GM19328 (cell line): ENCODE results near the gene CPT2.

Source experiments
- ATAC-seq: cut with Tn5 transposase; IDR thresholded peaks from one replicate; pipeline ENCODE4 v1.9.1; 2021; ENCODE audit warnings: mild to moderate bottlenecking, moderate library complexity; ENCODE audit not compliant: unreplicated experiment

Gene CPT2

DNA sequence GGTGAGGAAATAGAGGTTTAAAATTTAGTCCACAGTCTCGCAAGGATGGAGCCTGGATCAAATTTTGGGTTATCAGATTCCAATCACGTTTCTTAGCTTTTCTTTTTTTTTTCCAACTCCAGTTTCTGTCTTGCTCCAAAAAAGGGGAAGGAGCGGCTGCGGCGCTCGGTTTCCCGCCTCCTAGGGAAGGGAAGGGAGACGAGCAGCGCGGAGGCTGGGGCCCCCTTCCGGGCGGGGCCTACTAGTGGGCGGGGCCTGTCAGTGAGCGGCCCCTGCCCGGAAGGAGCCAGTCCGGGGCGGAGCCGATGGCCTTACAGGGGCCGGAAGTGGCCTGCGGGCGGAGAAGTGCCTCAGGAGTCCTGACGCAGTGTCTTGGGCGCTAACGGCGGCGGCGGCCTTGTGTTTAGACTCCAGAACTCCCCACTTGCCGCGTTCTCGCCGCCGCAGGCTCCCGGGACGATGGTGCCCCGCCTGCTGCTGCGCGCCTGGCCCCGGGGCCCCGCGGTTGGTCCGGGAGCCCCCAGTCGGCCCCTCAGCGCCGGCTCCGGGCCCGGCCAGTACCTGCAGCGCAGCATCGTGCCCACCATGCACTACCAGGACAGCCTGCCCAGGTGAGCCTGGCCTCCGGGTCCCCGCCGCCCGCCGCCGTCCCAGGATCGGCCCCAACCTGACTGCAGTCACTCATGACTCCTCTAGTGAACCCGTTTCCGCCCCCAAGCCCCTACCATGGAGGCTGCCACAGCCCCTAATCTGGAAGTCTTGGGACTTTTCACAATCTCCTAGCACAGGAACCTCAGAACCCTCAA is at the start of gene CPT2:
Gene CPT2, plus strand, starts transcription at position 340 of the 806 bp plus-strand sequence. Its CDS starts 120 bp downstream, at position 460.
- ATAC-seq: peak; percentile 99

DNA sequence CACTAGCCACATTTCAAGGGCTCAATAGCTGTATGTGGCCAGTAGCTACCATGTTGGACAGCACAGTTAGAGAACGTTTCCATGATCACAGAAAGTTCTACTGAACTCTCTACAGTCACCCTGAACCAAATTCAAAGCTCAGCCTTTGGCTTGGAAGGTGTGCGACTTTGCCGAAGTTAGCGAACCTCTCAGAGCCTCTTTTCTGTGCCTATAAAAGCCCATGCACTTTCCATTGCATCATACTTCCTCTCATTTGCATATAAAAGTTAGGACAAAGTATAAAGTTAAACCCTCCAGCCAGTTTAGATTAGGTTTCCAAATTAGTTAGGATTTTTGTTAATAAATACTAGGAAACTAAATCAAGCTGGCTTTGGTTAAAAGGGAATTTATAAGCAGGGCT is 49.5 kb upstream of the CPT2 start:
- ATAC-seq: no peak

DNA sequence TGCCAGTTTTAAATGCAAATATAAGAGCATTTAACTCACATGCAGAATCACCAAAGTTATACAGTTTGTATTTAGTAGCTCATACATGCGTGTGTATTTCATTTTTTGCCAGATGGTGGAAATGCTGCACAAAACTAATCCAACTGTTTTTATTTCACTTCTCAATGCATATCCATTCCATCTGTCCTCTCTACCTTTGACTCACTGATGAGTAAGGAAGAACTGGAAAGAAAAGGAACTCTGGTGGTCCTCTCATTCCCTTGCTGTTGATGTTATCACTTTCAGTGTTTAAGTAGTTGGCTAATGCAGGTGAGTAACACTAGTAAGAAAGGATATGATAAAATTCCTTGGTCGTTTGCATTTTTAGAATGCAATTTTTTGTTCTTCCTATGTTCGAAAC is 48.5 kb upstream of the CPT2 start:
- ATAC-seq: no peak

DNA sequence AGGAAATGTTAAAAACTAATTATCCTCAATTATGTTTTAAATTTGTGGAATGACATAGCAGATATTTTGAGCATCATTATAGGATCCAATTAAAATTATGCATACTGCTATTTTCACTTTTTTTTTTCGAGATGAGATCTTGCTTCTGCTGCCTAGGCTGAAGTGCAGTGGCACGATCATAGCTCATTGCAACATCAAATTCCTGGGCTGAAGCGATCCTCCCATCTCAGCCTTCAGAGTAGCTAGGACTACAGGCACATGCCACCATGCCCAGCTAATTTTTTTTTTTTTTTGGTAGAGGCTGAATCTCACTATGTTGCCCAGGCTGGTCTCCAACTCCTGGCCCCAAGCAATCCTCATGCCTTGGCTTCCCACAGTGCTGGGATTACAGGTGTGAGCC is 42.9 kb upstream of the CPT2 start:
- ATAC-seq: no peak

DNA sequence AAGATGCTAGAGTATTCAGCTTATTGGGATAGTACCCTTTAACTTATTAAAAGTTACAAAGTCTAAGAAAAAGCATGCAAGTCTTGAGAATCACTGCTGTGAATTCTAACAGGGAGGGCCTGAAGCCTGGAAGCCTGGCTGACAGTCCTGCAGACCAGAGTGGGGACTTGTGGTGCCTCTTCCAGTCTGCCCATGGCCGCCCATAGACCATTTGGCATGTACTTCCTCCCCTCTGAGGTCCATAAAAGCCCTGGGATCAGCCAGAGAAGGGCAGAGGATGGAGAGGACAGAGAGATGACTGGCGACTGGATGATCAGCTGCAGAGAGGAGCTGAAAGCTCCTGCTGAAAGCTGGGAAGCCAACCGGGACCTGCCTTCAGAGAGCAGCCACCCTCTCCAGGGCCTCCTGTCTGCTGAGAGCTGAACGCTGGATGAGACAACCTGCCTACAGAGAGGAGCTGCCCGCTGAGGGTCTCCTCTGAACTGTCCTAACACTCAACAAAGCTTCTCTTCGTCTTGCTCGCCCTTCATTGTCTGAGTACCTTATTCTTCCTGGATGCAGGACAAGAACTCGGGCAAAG is 41.7 kb upstream of the CPT2 start:
- no peak for ATAC-seq

DNA sequence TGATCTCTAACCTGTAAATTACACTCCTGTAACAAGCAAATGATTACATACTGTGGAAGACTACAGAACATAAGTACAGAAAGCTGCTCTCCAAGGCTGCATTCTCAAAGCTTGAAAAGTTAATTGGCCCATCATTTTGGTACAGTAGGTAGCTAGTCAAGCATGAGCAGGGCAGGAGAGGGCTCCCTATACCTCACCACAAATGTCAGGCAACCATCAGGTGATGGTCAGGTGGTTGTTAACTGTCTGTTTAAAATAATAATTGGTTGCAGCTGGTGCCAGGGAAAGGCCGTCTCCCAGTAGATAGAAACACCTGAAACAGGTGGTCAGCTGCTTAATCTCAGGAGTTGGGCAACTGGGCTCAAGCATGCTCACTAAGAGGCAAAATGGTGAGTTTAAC is 41.1 kb upstream of the CPT2 start:
- no peak for ATAC-seq

DNA sequence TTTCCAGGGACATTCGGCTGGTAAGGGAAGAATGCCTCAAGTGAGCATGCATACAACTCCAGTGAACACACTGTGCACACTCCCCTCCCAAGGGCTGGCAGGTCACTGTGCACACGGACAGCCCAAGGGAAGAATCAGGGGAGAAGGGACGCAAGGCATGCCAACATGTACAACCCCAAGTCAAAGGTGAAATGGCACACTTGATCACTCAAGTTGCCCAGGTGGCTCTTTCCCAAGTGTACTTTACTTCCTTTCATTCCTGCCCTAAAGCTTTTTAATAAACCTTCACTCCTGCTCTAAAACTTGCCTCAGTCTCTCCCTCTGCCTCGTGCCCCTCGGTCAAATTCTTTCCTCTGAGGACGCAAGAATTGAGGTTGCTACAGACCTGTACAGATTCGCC is 40.7 kb upstream of the CPT2 start:
- ATAC-seq: no peak

DNA sequence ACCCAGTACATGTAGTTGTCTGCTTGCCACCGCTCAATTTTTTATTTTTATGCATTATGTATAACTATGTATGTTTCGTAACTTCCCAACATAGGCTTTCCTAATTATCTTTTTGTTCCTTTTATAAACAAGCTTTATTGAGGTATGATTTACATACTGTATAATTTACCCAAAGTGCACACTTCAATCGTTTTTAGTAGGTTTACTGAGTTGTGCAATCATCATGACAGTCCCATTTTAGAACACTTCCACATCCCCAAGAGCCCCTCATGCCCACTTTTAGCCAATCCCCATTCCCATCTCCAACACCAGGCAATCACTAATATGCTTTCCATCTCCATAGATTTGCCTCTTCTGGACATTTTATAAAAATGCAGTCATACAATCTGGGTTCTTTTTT is 39.8 kb upstream of the CPT2 start:
- ATAC-seq: no peak

DNA sequence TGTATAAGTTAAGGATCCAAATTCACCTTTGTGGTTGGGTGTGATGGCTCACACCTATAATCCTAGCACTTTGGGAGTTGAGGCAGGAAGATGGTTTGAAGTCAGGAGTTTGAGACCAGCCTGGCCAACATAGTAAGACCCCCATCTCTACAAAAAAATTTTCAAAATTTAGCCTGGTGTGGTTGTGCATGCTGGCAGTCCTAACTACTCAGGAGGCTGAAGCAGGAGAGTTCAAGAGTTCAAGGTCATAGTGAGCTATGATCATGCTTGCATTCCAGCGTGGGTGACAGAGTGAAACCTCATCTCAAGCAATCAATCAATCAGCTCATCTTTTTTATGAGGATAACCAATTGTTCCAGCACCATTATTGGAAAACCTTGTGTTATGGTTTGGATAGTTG is 37.7 kb upstream of the CPT2 start:
- no peak for ATAC-seq

DNA sequence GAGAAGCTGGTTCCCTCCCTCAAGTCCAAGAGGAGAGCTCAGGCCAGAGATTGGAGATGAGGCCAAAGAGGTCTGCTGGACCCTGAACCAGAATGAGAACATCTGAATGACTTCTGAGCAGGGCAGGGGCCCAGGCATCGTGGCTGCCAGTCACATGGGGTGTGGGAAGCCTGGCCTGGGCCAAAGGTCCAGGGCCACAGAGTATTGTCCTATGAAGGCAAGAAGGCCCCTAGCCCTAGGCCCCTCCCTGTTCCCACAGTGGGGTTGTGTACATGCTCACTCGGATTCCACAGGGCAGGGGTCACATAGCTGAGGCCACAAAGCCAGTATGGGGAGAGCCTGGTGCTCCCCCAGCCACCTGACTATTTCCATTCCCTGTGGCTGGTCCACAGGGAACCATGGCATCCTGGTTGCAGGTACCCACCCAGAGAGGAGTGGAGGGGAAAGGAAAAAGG is 35.7 kb upstream of the CPT2 start:
- ATAC-seq: no peak

DNA sequence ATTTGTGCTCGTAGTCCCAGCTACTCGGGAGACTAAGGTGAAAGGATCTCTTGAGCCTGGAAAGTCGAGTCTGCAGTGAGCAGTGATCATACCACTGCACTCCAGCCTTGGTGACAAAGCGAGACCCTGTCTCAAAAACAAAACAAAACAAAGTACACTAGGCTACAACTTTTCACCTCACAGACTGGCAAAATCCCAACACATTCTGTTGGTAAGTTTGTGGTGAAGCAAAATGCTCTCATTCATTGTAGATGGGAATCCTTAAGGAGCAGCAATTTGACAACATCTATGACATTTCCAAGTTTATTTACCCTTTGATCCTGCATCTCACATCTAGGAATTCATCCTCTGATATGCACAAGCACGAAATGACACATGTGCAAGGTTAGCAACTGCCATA is 34.0 kb upstream of the CPT2 start:
- ATAC-seq: no peak

DNA sequence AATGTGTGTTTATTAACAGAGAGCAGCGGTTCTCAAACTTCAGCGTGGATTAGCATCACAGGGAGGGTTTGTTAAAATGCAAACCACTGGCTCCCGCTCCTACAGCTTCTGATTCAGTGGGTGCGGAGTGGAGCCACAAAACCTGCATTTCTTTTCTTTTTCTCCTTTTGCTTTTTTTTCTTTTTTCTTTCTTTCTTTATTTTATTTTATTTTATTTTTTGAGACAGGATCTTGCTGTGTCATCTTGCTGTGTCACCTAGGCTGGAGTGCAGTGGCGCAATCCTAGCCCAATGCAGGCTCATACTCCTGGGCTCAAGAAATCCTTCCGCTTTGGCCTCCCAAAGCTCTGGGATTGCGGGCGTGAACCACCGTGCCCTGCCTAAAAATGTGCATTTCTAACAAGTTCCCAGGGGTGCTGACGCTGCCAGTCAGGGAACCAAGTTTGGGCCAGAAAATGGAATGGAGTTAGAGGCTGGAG is 33.3 kb upstream of the CPT2 start:
- no peak for ATAC-seq

DNA sequence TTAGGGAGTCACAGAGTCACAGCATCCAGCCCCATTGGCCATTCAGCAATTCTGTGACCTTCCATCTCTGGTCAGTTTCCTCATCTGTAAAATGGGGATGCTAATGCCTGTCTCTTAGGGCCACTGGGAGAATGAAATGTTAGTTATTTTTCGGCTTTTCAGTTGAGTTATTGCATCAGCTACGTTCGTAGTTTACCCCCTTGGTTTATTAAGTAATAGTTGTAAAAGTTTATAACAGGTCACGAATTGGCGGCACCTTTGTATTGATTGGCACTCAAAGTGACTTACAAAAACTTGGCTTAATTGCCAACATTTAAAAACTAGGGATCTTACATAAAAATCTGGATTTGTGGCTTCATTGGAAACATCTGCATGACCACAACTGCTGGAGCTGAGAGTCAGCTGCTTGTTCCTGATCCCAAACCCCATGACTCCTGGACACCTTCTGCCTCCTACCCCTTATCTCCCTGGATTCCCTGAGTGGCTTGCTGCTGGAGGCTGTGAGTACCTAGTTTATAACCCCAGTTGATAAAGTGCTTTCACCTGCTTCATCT is 31.1 kb upstream of the CPT2 start:
- ATAC-seq: no peak

DNA sequence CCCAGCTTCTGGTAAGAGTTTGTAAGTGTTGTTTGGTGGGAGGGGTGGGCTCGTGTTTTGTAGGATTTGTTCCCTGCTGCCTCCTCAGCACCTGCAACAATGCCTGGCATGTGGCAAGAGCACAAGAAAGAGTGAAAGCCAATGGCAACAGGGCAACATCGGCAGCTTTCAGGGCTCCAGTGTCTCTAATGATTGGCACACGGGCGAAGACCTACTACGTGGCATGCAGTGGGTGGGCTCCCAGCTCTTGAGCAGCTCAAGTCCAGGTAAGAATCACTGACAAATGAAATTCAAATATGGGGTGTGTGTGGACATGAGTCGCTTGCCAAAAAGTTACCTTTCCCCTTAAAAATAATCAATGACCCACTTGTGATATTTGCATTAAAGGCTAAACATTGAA is 30.3 kb upstream of the CPT2 start:
- ATAC-seq: no peak

DNA sequence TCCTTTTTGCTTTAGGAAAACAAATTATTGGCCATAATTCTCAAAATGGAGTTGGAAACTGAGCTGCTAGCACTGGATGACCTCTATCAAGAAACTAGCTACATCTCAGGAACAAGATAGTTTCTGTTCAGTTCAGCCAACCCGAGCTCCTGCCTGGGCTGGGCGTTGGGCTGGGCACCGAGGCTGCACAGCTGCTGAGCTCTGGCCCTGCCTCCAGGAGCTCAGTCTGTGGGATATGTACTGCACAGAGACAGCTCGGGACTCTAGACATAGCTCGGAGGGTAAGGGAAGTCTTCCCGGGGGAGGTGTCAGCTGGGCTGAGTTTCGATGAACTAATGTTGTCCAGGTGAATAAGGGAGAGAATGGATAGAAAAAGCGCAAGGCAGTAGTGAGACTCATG is 29.7 kb upstream of the CPT2 start:
- ATAC-seq: no peak

DNA sequence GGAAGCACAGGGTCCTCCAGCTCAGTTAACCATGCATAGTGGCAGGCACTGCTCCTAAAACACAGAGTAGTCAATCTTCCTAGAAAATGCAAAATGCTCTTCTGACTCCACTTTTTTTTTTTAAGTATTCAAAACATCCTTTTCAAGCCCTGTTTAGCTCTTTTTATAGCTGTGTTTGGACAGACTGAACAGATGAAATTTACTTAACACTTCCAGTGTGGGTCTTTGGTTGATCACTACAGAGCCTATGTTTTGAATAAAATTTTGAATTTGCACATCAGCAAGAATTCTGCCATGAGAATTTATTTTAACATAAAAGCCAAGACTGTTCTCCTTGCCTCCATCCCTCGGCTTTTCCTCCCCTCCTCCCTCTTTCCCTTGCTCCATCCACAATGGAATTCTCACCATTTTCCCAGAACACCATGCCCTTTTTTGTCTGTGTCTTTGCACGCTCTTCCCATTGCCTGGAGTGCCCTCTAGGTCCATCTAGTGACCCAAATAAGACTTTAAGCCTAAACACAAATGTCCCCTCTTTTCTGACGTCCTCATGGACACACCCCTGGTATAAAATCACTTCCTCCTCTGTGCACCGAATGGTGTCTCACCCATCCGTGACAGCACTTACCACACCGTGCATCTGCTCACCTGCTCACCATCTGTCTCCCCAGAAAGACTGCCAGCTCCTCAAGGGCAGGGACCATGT is 24.0 kb upstream of the CPT2 start:
- ATAC-seq: no peak

DNA sequence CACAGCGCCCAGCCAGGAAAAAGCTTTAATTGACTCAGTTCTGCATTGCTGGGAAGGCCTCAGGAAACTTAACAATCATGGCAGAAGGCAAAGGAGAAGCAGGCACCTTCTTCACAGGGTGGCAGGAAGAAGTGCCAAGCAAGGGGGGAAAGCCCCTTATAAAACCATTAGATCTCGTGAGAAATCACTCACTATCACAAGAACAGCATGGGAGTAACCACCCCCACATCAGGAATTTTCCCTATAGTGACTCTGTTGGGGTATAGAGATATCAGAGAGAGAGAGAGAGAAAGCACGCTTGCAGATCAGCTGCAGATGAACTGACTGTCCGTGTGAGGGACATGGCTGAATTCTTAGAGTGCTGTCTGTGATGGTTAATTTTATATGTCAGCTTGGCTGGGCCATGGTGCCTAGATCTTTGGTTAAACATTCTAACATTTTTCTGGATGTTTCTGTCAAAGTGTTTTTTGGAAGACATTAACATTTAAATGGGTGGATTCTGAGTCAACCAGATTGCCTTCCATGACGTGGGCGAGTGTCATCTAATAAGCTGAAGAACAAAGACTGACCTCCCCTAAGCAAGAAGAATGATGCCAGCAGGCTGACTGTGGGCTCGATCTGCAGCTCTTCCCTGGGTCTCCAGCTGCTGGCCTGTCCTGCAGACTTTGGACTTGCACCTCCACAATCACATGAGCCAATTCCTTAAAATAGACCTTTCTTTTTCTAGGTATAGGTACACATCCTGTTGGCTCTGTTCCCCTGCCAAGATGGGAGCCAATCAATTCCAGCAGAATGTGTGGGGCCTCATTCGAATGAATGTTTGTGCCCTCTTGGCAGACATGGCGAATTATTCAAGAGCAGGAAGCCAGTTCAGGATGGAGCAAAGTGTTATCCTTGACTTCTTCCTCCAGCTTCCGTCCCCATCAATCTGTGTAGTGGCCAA is 21.4 kb upstream of the CPT2 start:
- no peak for ATAC-seq

DNA sequence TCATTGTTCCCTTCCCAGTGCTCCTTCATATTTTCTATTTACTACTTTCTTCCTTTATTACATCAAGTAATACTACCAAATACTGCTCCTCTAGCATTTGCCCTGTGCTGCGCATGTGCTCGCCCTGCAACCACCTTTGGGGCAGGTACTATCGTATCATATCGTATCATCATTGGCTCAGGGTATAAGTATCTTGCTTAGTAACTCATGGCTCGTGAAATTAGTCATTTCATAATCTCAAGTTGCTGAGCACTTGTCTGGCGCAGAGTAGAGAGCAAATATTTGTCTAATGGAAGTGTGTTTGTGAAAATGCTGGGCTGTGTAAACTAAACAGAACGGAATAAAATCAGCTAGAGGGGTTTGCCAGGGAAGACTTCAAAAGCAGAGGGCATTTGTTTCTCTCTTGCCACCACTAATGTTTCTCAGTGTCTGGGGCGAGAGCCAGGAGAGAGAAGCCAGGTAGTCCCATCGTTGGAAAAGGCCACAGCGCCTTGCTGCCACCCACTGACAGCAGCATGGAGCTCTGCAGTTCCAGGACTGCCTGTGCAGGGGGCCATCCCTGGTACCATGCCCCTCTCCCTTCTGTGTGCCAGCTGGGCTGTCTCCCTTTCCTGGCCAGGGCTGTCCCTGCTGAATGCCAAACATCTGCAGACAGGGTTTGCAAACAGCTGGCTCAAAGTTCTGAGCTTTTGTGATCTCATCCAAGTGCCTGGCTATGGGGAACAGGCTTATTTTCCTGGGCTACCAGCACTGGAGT is 20.0 kb upstream of the CPT2 start:
- no peak for ATAC-seq

DNA sequence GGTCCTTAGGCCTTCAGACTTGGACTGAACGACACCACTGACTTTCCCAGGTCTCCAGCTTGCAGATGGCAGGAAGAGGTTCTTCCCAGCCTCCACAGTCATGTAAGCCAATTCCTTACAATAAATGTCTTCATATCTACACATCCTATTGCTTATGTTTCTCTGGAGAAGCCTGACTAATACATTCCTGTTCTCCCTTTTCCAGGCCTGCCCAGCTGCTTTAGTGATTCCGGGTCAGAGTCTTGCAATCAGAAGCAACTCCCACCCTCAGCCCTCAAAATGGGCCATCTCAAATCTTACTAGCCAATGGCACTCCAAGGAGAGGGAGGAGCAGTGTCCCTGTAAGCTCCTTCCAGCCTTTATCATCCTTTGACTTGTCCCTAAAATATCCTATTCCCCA is 16.4 kb upstream of the CPT2 start:
- no peak for ATAC-seq

DNA sequence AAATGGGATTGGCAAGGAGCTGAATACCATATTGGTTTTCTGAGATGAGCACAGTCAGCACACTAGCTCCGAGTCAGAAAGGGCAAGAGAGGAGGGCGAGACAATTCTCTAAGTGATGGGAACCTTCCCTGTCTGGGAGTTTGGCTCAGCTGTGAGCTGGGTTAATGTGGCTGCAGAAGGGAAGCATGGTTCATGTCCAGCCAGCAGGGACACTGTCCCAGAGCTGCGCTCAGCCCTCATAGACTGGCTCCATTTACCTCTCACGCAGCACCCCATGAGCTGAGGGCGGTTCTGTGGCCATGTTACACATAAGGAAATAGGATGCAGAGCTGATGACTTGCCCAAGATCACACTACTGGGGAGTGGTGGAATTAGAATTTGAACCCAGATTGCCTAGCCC is 15.7 kb upstream of the CPT2 start:
- ATAC-seq: no peak
